Epithelial cell of esophagus (primary cell): ENCODE measurements around the gene ETHE1.

Source experiments
- DNase-seq: peaks from one replicate; pipeline ENCODE4 v3.0.0; 2010; ENCODE audit warnings: low read depth
- H3K4me3 ChIP-seq: 2 replicates; pipeline ENCODE4 v1.5.1; 2011; ENCODE audit warnings: mild to moderate bottlenecking, low read length, control low read depth
- CTCF ChIP-seq: IDR thresholded peaks from 2 replicates; pipeline ENCODE4 v1.5.1; 2011; ENCODE audit warnings: low read depth, mild to moderate bottlenecking, low read length, control low read depth, inconsistent platforms; ENCODE audit not compliant: insufficient read depth; ENCODE audit errors: missing control alignments

The ETHE1 gene

GRCh38 chr19:43467730-43468129 lies 59.3 kb downstream of the ETHE1 start:
- TF ChIP-seq CTCF = no peak
- DNase-seq = peak; percentile 73
- H3K4me3 ChIP-seq = no peak overlapping the region

GRCh38 chr19:43467276-43467675 lies 59.7 kb downstream of the ETHE1 start:
- TF ChIP-seq CTCF = no peak
- DNase-seq = no peak
- H3K4me3 ChIP-seq = no peak overlapping the region

GRCh38 chr19:43466793-43467192 lies 60.2 kb downstream of the ETHE1 start:
- no peak overlapping the region for H3K4me3 ChIP-seq
- no peak for DNase-seq
- TF ChIP-seq CTCF = no peak

- peak within 1 kb of the TSS; percentile 91 for H3K4me3 ChIP-seq
- peak; percentile 98 for DNase-seq
- TF ChIP-seq CTCF = no peak
These were observed 61.4 kb downstream of the ETHE1 start, which contains the start of gene LYPD3 for GRCh38 chr19:43465468-43466120. Gene LYPD3, minus strand, starts transcription at chr19:43465608. Its CDS starts 37 bp downstream, at chr19:43465571.

- H3K4me3 ChIP-seq = peak overlapping the region; percentile 91
- TF ChIP-seq CTCF = no peak
- no peak for DNase-seq
These were observed 62.7 kb downstream of the ETHE1 start for GRCh38 chr19:43464134-43464775.

GRCh38 chr19:43463381-43464133 lies 63.4 kb downstream of the ETHE1 start:
- TF ChIP-seq CTCF = no peak
- peak overlapping the region; percentile 91 for H3K4me3 ChIP-seq
- DNase-seq = peak; percentile 97
